NCI-H446 (cell line): ENCODE measurements around the gene TBKBP1.

Experiments
- DNase-seq, 2 experiments: peaks; one replicate each; lab custom pipeline; 2025; lab: John Stamatoyannopoulos, UW

The TBKBP1 gene

GRCh38 chr17:47699536-47699840 lies 5.5 kb downstream of the TBKBP1 start:
- DNase-seq: no peak

- DNase-seq: no peak
Observed at GRCh38 chr17:47700471-47701449, 6.8 kb downstream of the TBKBP1 start.

- no peak for DNase-seq
Observed at GRCh38 chr17:47701608-47702007, 7.6 kb downstream of the TBKBP1 start.

- no peak for DNase-seq
Observed at GRCh38 chr17:47702391-47702995, 8.5 kb downstream of the TBKBP1 start.

- DNase-seq: no peak
Observed at GRCh38 chr17:47703191-47703591, 9.2 kb downstream of the TBKBP1 start.

GRCh38 chr17:47703671-47704070 lies 9.7 kb downstream of the TBKBP1 start:
- no peak for DNase-seq

GRCh38 chr17:47704116-47704515 lies 10.2 kb downstream of the TBKBP1 start:
- DNase-seq: no peak

- peak; percentile 15 to 63 for DNase-seq
Observed at GRCh38 chr17:47704736-47705135, 10.8 kb downstream of the TBKBP1 start.

- no peak for DNase-seq
Observed at GRCh38 chr17:47705536-47706530, 11.9 kb downstream of the TBKBP1 start.

GRCh38 chr17:47707056-47707804 lies 13.3 kb downstream of the TBKBP1 start:
- DNase-seq: no peak

GRCh38 chr17:47707884-47708283 lies 13.9 kb downstream of the TBKBP1 start:
- DNase-seq: no peak

- DNase-seq: no peak
Observed at GRCh38 chr17:47708312-47708863, 14.4 kb downstream of the TBKBP1 start.

- DNase-seq: no peak
Observed at GRCh38 chr17:47708864-47709541, 15.0 kb downstream of the TBKBP1 start.

- no peak for DNase-seq
Observed at GRCh38 chr17:47709594-47709993, 15.6 kb downstream of the TBKBP1 start.

GRCh38 chr17:47711366-47712099 lies 17.6 kb downstream of the TBKBP1 start:
- no peak for DNase-seq

- DNase-seq: no peak
Observed at GRCh38 chr17:47712330-47713023, 18.5 kb downstream of the TBKBP1 start.

GRCh38 chr17:47713980-47714700 lies 20.2 kb downstream of the TBKBP1 start:
- DNase-seq: no peak

GRCh38 chr17:47714773-47715396 lies 20.9 kb downstream of the TBKBP1 start:
- no peak for DNase-seq
